IMR-90 (cell line): Measurements from ENCODE around the gene MYO3B. TPM values are rescaled to one million over a fixed set of nuclear protein-coding genes. Genes with fewer than 3 reads are reported as not detected.

ENCODE experiments used
- ATAC-seq: fragments of 200-7000 bp; cut with Tn5 transposase; 2 replicates; pipeline ENCODE4 v1.9.1; 2020; ENCODE audit warnings: low read depth, mild to moderate bottlenecking, moderate library complexity
- BruUV-seq: library from RNA; stranded (reverse); fragments of 400-500 nt; replicated peaks from 2 replicates; lab custom pipeline; 2021; lab: Mats Ljungman, UMichigan
- CTCF ChIA-PET: fragments of 300-600 bp; formaldehyde crosslinking; extraction: SDS; loops from one replicate; lab custom pipeline; 2021; ENCODE audit warnings: antibody characterized with exemption; lab: Yijun Ruan, JAX
- POLR2A ChIA-PET: fragments of 300-600 bp; sonication (Branson Sonifier 250); formaldehyde crosslinking; loops from one replicate; lab custom pipeline; 2022; ENCODE audit warnings: antibody characterized with exemption; ENCODE audit not compliant: unreplicated experiment; lab: Charles Lee
- DNase-seq: peaks from one replicate; pipeline ENCODE4 v3.0.0; 2013
- H2AFZ ChIP-seq: replicated peaks from 2 replicates; pipeline ENCODE3; 2013; ENCODE audit warnings: low read length, mild to moderate bottlenecking; ENCODE audit not compliant: poor library complexity
- H2AK5ac ChIP-seq: 2 replicates; pipeline ENCODE4 v1.6.1; 2013; ENCODE audit warnings: low read depth, low read length, inconsistent platforms
- H2AK9ac ChIP-seq: replicated peaks from 2 replicates; pipeline ENCODE3; 2013; ENCODE audit warnings: mild to moderate bottlenecking, low read depth, low read length, moderate library complexity; ENCODE audit not compliant: poor library complexity
- H2BK120ac ChIP-seq: 2 replicates; pipeline ENCODE4 v1.6.1; 2013; ENCODE audit warnings: low read depth, low read length, inconsistent platforms
- H2BK15ac ChIP-seq: 3 replicates; pipeline ENCODE4 v1.6.1; 2013; ENCODE audit warnings: low read depth, low read length, inconsistent platforms
- H2BK20ac ChIP-seq: 2 replicates; pipeline ENCODE4 v1.6.1; 2013; ENCODE audit warnings: low read depth, mild to moderate bottlenecking, inconsistent platforms, low read length, moderate library complexity
- H2BK5ac ChIP-seq: 2 replicates; pipeline ENCODE4 v1.6.1; 2013; ENCODE audit warnings: mild to moderate bottlenecking, low read depth, low read length, inconsistent platforms; ENCODE audit not compliant: poor library complexity, severe bottlenecking
- H3K14ac ChIP-seq: replicated peaks from 2 replicates; pipeline ENCODE4 v1.6.1; 2013; ENCODE audit warnings: low read depth, low read length, inconsistent platforms
- H3K18ac ChIP-seq: 2 replicates; pipeline ENCODE4 v1.6.1; 2013; ENCODE audit warnings: low read depth, low read length, control low read depth
- H3K23ac ChIP-seq: 2 replicates; pipeline ENCODE4 v1.6.1; 2013; ENCODE audit warnings: low read depth, low read length, inconsistent platforms
- H3K27ac ChIP-seq: 2 replicates; pipeline ENCODE4 v1.5.1; 2013; ENCODE audit warnings: mild to moderate bottlenecking, control low read depth, low read length; ENCODE audit not compliant: insufficient read depth
- H3K27me3 ChIP-seq: 2 replicates; pipeline ENCODE4 v1.6.1; 2013; ENCODE audit warnings: low read length; ENCODE audit not compliant: control insufficient read depth, insufficient read depth
- H3K36me3 ChIP-seq: 2 replicates; pipeline ENCODE4 v1.6.1; 2013; ENCODE audit warnings: low read length, mixed read lengths; ENCODE audit not compliant: control insufficient read depth, insufficient read depth
- H3K4ac ChIP-seq: 2 replicates; pipeline ENCODE4 v1.6.1; 2013; ENCODE audit warnings: low read depth, low read length, inconsistent platforms
- H3K4me1 ChIP-seq: 2 replicates; pipeline ENCODE4 v1.6.1; 2013; ENCODE audit warnings: low read length, mixed read lengths; ENCODE audit not compliant: control insufficient read depth, insufficient read depth
- H3K4me2 ChIP-seq: 2 replicates; pipeline ENCODE4 v1.6.1; 2013; ENCODE audit warnings: low read depth, mild to moderate bottlenecking, control low read depth, low read length, moderate library complexity
- H3K4me3 ChIP-seq: 2 replicates; pipeline ENCODE4 v1.5.1; 2013; ENCODE audit warnings: low read depth, mild to moderate bottlenecking, control low read depth, low read length, moderate library complexity; ENCODE audit not compliant: insufficient read depth
- H3K56ac ChIP-seq: 2 replicates; pipeline ENCODE4 v1.6.1; 2013; ENCODE audit warnings: low read length, inconsistent platforms; ENCODE audit not compliant: insufficient read depth; ENCODE audit errors: extremely low read depth
- H3K79me1 ChIP-seq, 2 experiments: 2 replicates each; pipeline ENCODE4 v1.6.1; 2013; ENCODE audit warnings: low read length in 2 of 2, inconsistent platforms in 1 of 2, low read depth in 1 of 2
- H3K9ac ChIP-seq: 2 replicates; pipeline ENCODE4 v1.6.1; 2013; ENCODE audit warnings: low read depth, low read length, control low read depth
- H3K9me1 ChIP-seq: 2 replicates; pipeline ENCODE4 v1.6.1; 2013; ENCODE audit warnings: low read length, inconsistent platforms; ENCODE audit not compliant: insufficient read depth
- H3K9me3 ChIP-seq: 2 replicates; pipeline ENCODE4 v1.6.1; 2013; ENCODE audit warnings: low read length; ENCODE audit not compliant: control insufficient read depth, insufficient read depth
- H4K20me1 ChIP-seq: 2 replicates; pipeline ENCODE4 v1.6.1; 2013; ENCODE audit warnings: low read length, inconsistent platforms; ENCODE audit not compliant: insufficient read depth
- H4K5ac ChIP-seq: 2 replicates; pipeline ENCODE4 v1.6.1; 2013; ENCODE audit warnings: mild to moderate bottlenecking, low read depth, low read length, control low read depth
- H4K8ac ChIP-seq, 2 experiments: 2 replicates each; pipeline ENCODE4 v1.6.1; 2013; ENCODE audit warnings: low read depth in 2 of 2, low read length in 2 of 2, control low read depth in 1 of 2, inconsistent platforms in 1 of 2
- H4K91ac ChIP-seq: 2 replicates; pipeline ENCODE4 v1.6.1; 2013; ENCODE audit warnings: low read depth, low read length, inconsistent platforms; ENCODE audit not compliant: insufficient read depth
- BHLHE40 ChIP-seq: fragments of 150-350 bp; IDR thresholded peaks from 2 replicates; pipeline ENCODE4 v1.6.1; 2016; ENCODE audit warnings: mild to moderate bottlenecking, low read depth, low read length
- MAFK ChIP-seq: IDR thresholded peaks from 2 replicates; pipeline ENCODE4 v1.6.1; 2012; ENCODE audit warnings: low read depth, low read length, improper control_type of control experiment
- MXI1 ChIP-seq: IDR thresholded peaks from 2 replicates; pipeline ENCODE4 v1.6.1; 2012; ENCODE audit warnings: low read depth, mild to moderate bottlenecking, low read length, moderate library complexity, borderline replicate concordance
- POLR2A ChIP-seq: IDR thresholded peaks from 2 replicates; pipeline ENCODE4 v1.6.1; 2012; ENCODE audit warnings: mild to moderate bottlenecking, low read depth, low read length
- RCOR1 ChIP-seq: IDR thresholded peaks from 2 replicates; pipeline ENCODE4 v1.6.1; 2012; ENCODE audit warnings: mild to moderate bottlenecking, low read length, improper control_type of control experiment; ENCODE audit not compliant: insufficient replicate concordance
- WGBS, 2 experiments: methylation state at CpG; one replicate each; pipeline versions ENCODE4 v1.1.5 to v1.1.7; 2013; ENCODE audit warnings: missing lambda C conversion rate in 2 of 2; ENCODE audit not compliant: insufficient read length in 1 of 2; ENCODE audit errors: extremely low coverage in 2 of 2; 5-methylcytosine and 5-hydroxymethylcytosine counted together
- dilution Hi-C: fragments of 300-500 bp; cut with HindIII; formaldehyde crosslinking; loops from one replicate; pipeline ENCODE4 v1.14.3; 2018; ENCODE audit warnings: low sequenced_read_pairs; ENCODE audit not compliant: unreplicated experiment
- in situ Hi-C: fragments of 300-500 bp; cut with MboI; formaldehyde crosslinking; loops from 3 replicates; pipeline ENCODE4 v1.14.3; 2019; ENCODE audit warnings: low sequenced_read_pairs, inconsistent platforms, mixed read lengths
- intact Hi-C: fragments of 100-400 bp; cut with micrococcal nuclease; formaldehyde crosslinking; loops from 2 replicates; pipeline ENCODE4 v1.10.0; 2022
- polyA plus RNA-seq, 3 experiments: library from polyadenylated mRNA; depleted of rRNA; stranded (reverse); fragments of >200 nt; gene quantifications; 2 replicates each; pipeline ENCODE4 v1.2.3, GENCODE V29; 2012; ENCODE audit warnings: low replicate concordance in 1 of 3
- total RNA-seq: library from RNA; depleted of rRNA; stranded (reverse); fragments of >200 nt; gene quantifications from 2 replicates; pipeline ENCODE4 v1.2.3, GENCODE V29; 2012
- TF ChIP-seq, protein P1 (sequence below): fragments of 150-350 bp; IDR thresholded peaks from 2 replicates; pipeline ENCODE4 v1.6.1; 2017; ENCODE audit warnings: mild to moderate bottlenecking, antibody characterized with exemption, low read length, low read depth

The MYO3B gene
- total and polyA plus RNA-seq, 2 of the 4 experiments (the other 2 are of a cell fraction) = 0.02 TPM; not detected in 1

GRCh38 chr2:170222842-170223241 is 44.9 kb downstream of the MYO3B start:
- H2BK120ac ChIP-seq = peak overlapping the region; percentile 99
- peaks cover 5% of the 10 kb centered on the region for H3K9me1 ChIP-seq
- in situ Hi-C loops = no loop called here
- 62% methylated on average over 2 of the region's 2 CpGs; no CpG with 5 or more reads in 1 of the 2 experiments for WGBS, 2 experiments
- H3K14ac ChIP-seq = 0 out of 2 replicates have a peak overlapping the region, but pooled peaks have one; percentile 25
- H3K56ac ChIP-seq = no peak overlapping the region
- H4K5ac ChIP-seq = peak overlapping the region; percentile 59
- no peaks in the 10 kb centered on the region for H3K9me3 ChIP-seq
- peak overlapping the region; percentile 71 for H2AFZ ChIP-seq
- no peak for DNase-seq
- peak overlapping the region; percentile 97 for H3K4ac ChIP-seq
- H3K79me1 ChIP-seq = 0 out of 4 replicates have a peak, but pooled peaks cover 0 to 3% of the 10 kb centered on the region in 2 experiments
- ATAC-seq = no peak
- H2BK15ac ChIP-seq = peak overlapping the region; percentile 94; the same call in 2 of the 3 replicates
- H3K4me2 ChIP-seq = no peak overlapping the region
- dilution Hi-C loops = no loop called here
- peak overlapping the region; percentile 46; the same call in 1 of the 2 replicates for H2AK5ac ChIP-seq
- peak overlapping the region; percentile 70; the same call in 1 of the 2 replicates for H4K91ac ChIP-seq
- H3K27ac ChIP-seq = peak overlapping the region; percentile 15; the same call in 1 of the 2 replicates
- peak overlapping the region; percentile 100 for H2BK5ac ChIP-seq
- H3K27me3 ChIP-seq = no peaks in the 10 kb centered on the region
- no peak overlapping the region for H3K9ac ChIP-seq
- ChIA-PET CTCF (interaction anchor here (0.6 kb wide), 2 partner anchors 267 to 786 kb away, joined by 3 to 4 read pairs; no protein-coding TSS in a partner anchor), POLR2A (interaction anchor here (0.7 kb wide), 1 partner anchor 60 kb away, joined by 6 read pairs; no protein-coding TSS in a partner anchor)
- no peak overlapping the region for H3K4me3 ChIP-seq
- H4K20me1 ChIP-seq = no peaks in the 10 kb centered on the region
- H3K23ac ChIP-seq = no peak overlapping the region
- intact Hi-C loops = loop anchor here (5.0 to 10.0 kb wide), 3 partner anchors 131 to 288 kb away; no protein-coding TSS in a partner anchor
- peak overlapping the region; percentile 96 to 99; a peak in 3 of 4 replicates for H4K8ac ChIP-seq
- no peaks in the 10 kb centered on the region for H3K36me3 ChIP-seq
- TF ChIP-seq BHLHE40 = no peak
- TF ChIP-seq MAFK = no peak
- no peak for TF ChIP-seq POLR2A
- TF ChIP-seq RCOR1 = no peak
- TF ChIP-seq MXI1 = no peak
- TF ChIP-seq, protein P1, sequence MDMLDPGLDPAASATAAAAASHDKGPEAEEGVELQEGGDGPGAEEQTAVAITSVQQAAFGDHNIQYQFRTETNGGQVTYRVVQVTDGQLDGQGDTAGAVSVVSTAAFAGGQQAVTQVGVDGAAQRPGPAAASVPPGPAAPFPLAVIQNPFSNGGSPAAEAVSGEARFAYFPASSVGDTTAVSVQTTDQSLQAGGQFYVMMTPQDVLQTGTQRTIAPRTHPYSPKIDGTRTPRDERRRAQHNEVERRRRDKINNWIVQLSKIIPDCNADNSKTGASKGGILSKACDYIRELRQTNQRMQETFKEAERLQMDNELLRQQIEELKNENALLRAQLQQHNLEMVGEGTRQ = no peak
- no TSS peak for BruUV-seq
- H2AK9ac ChIP-seq = no peak overlapping the region
- H3K4me1 ChIP-seq = peaks cover 10% of the 10 kb centered on the region
- peak overlapping the region; percentile 90 for H2BK20ac ChIP-seq
- peak overlapping the region; percentile 99 for H3K18ac ChIP-seq
